Endodermal cell (in vitro differentiated cells): Measurements from ENCODE around the gene FOS. TPM values are rescaled to one million over a fixed set of nuclear protein-coding genes. Genes with fewer than 3 reads are reported as not detected.

Experiments used
- DNase-seq: peaks from one replicate; pipeline ENCODE4 v3.0.0-alpha.2; 2017
- H3K27ac ChIP-seq: 2 replicates; pipeline ENCODE4 v1.5.1; 2013; ENCODE audit warnings: mild to moderate bottlenecking, low read depth, low read length, moderate library complexity
- H3K27me3 ChIP-seq: 2 replicates; pipeline ENCODE4 v1.6.1; 2013; ENCODE audit warnings: mild to moderate bottlenecking, low read length, moderate library complexity; ENCODE audit not compliant: insufficient read depth, control insufficient read depth, poor library complexity, severe bottlenecking
- H3K36me3 ChIP-seq: 2 replicates; pipeline ENCODE4 v1.7.0; 2013; ENCODE audit warnings: mild to moderate bottlenecking, low read length, moderate library complexity; ENCODE audit not compliant: control insufficient read depth, insufficient read depth
- H3K4me1 ChIP-seq: one replicate; pipeline ENCODE4 v1.7.0; 2013; ENCODE audit warnings: low read length; ENCODE audit not compliant: control insufficient read depth, insufficient read depth
- H3K4me3 ChIP-seq: 2 replicates; pipeline ENCODE4 v1.5.1; 2013; ENCODE audit warnings: mild to moderate bottlenecking, low read length, moderate library complexity
- H3K9ac ChIP-seq: 2 replicates; pipeline ENCODE4 v1.6.1; 2013; ENCODE audit warnings: mild to moderate bottlenecking, low read length, moderate library complexity; ENCODE audit not compliant: poor library complexity, severe bottlenecking; ENCODE audit errors: extremely low read depth
- H3K9me3 ChIP-seq: 2 replicates; pipeline ENCODE4 v1.6.1; 2013; ENCODE audit warnings: mild to moderate bottlenecking, low read length, moderate library complexity; ENCODE audit not compliant: control insufficient read depth
- H3K27ac Mint-ChIP-seq: 2 replicates; pipeline ENCODE4 v1.8.0; 2020; ENCODE audit warnings: mixed read lengths
- H3K27me3 Mint-ChIP-seq: 2 replicates; pipeline ENCODE4 v1.8.0; 2021; ENCODE audit warnings: mild to moderate bottlenecking, mixed read lengths; ENCODE audit not compliant: insufficient read depth
- H3K36me3 Mint-ChIP-seq: 2 replicates; pipeline ENCODE4 v1.8.0; 2020; ENCODE audit warnings: low read depth, mixed read lengths
- H3K4me1 Mint-ChIP-seq: 2 replicates; pipeline ENCODE4 v1.8.0; 2020; ENCODE audit warnings: mixed read lengths
- H3K4me3 Mint-ChIP-seq: 2 replicates; pipeline ENCODE4 v1.8.0; 2020; ENCODE audit warnings: mild to moderate bottlenecking, moderate library complexity, mixed read lengths
- H3K9me3 Mint-ChIP-seq: 2 replicates; pipeline ENCODE4 v1.8.0; 2020; ENCODE audit warnings: mild to moderate bottlenecking, mixed read lengths
- CTCF ChIP-seq: fragments of 200-600 bp; sonication (generic); conservative IDR thresholded peaks from 2 replicates; pipeline ENCODE4 v1.5.0; 2021; ENCODE audit warnings: antibody characterized with exemption, mild to moderate bottlenecking
- WGBS, 2 experiments: methylation state at CpG; one replicate each; pipeline versions ENCODE4 v1.1.5 to v1.1.7; 2013; ENCODE audit warnings: missing lambda C conversion rate in 2 of 2, mixed read lengths in 1 of 2; ENCODE audit not compliant: insufficient coverage in 1 of 2, insufficient read length in 1 of 2; 5-methylcytosine and 5-hydroxymethylcytosine counted together
- total RNA-seq, 2 donors: library from RNA; stranded (reverse); fragmentation: NEBNext Ultra II Directional in 1 of 2; extraction: Animal tissue kit (Norgen Biotek cat#: 25700) in 1 of 2; gene quantifications; 2 replicates in 1 of 2; 3 replicates in 1 of 2; pipeline ENCODE4 v1.2.1, GENCODE V29; 2021

Gene FOS
- total RNA-seq, 2 donors from 2014 or later = 10.3 to 14.0 TPM

GRCh38 chr14:75313294-75313693 lies 34.7 kb downstream of the FOS start:
- Mint-ChIP-seq H3K9me3 (no peaks in the 10 kb centered on the region), H3K36me3 (no peaks in the 10 kb centered on the region), H3K4me1 (peaks cover 8% of the 10 kb centered on the region), H3K4me3 (no peak overlapping the region), H3K27ac (no peak overlapping the region), H3K27me3 (peaks cover 2% of the 10 kb centered on the region)
- no peak overlapping the region for H3K9ac ChIP-seq
- H3K36me3 ChIP-seq = no peaks in the 10 kb centered on the region
- no peak overlapping the region for H3K27ac ChIP-seq
- H3K4me3 ChIP-seq = no peak overlapping the region
- 89 to 93% methylated on average over 5 of the region's 5 CpGs for WGBS, 2 experiments
- H3K9me3 ChIP-seq = no peaks in the 10 kb centered on the region
- peaks cover 3% of the 10 kb centered on the region for H3K4me1 ChIP-seq
- no peaks in the 10 kb centered on the region for H3K27me3 ChIP-seq
- TF ChIP-seq CTCF = no peak
- no peak for DNase-seq

- 67 to 70% methylated on average over 3 to 4 of the region's 4 CpGs for WGBS, 2 experiments
- H3K27me3 Mint-ChIP-seq = peaks cover 4% of the 10 kb centered on the region
- no peak for TF ChIP-seq CTCF
- Histone ChIP-seq H3K27me3 (no peaks in the 10 kb centered on the region), H3K9me3 (no peaks in the 10 kb centered on the region), H3K4me3 (no peak overlapping the region), H3K9ac (no peak overlapping the region), H3K36me3 (no peaks in the 10 kb centered on the region), H3K27ac (no peak overlapping the region), H3K4me1 (peaks cover 3% of the 10 kb centered on the region)
- no peaks in the 10 kb centered on the region for H3K36me3 Mint-ChIP-seq
- H3K27ac Mint-ChIP-seq = no peak overlapping the region
- H3K4me3 Mint-ChIP-seq = no peak overlapping the region
- DNase-seq = no peak
- peaks cover 8% of the 10 kb centered on the region for H3K4me1 Mint-ChIP-seq
- no peaks in the 10 kb centered on the region for H3K9me3 Mint-ChIP-seq
Observed at GRCh38 chr14:75315144-75315543, 36.5 kb downstream of the FOS start.

GRCh38 chr14:75317148-75317547 lies 38.5 kb downstream of the FOS start:
- no peaks in the 10 kb centered on the region for H3K9me3 Mint-ChIP-seq
- H3K9ac ChIP-seq = no peak overlapping the region
- 92% methylated on average over 4 of the region's 4 CpGs; no CpG with 5 or more reads in 1 of the 2 experiments for WGBS, 2 experiments
- H3K9me3 ChIP-seq = no peaks in the 10 kb centered on the region
- H3K27ac ChIP-seq = no peak overlapping the region
- H3K27me3 Mint-ChIP-seq = peaks cover 5% of the 10 kb centered on the region
- no peaks in the 10 kb centered on the region for H3K36me3 Mint-ChIP-seq
- no peak for DNase-seq
- H3K4me1 Mint-ChIP-seq = no peaks in the 10 kb centered on the region
- H3K36me3 ChIP-seq = no peaks in the 10 kb centered on the region
- H3K4me1 ChIP-seq = no peaks in the 10 kb centered on the region
- no peak for TF ChIP-seq CTCF
- H3K4me3 Mint-ChIP-seq = no peak overlapping the region
- H3K4me3 ChIP-seq = no peak overlapping the region
- no peaks in the 10 kb centered on the region for H3K27me3 ChIP-seq
- H3K27ac Mint-ChIP-seq = no peak overlapping the region
